Peyer's patch (tissue), 4 donors: ENCODE measurements around the gene TFDP1.

ENCODE experiments used
- POLR2A ChIP-seq, 2 donors: fragments of 450-650 bp; IDR thresholded peaks; one replicate each; pipeline ENCODE4 v1.5.1; 2017; ENCODE audit warnings: antibody characterized with exemption in 2 of 2, mild to moderate bottlenecking in 2 of 2, moderate library complexity in 2 of 2
- TF ChIP-seq, protein P1 (sequence below), 6 experiments: fragments of 450-650 bp in 4 of 6; fragments of 200-600 bp in 2 of 6; sonication (generic) in 1 of 6; IDR thresholded peaks; one replicate each; pipeline ENCODE4 v1.5.1; 2017 to 2019; ENCODE audit warnings: antibody characterized with exemption in 6 of 6, mild to moderate bottlenecking in 3 of 6, moderate library complexity in 1 of 6

DNA sequence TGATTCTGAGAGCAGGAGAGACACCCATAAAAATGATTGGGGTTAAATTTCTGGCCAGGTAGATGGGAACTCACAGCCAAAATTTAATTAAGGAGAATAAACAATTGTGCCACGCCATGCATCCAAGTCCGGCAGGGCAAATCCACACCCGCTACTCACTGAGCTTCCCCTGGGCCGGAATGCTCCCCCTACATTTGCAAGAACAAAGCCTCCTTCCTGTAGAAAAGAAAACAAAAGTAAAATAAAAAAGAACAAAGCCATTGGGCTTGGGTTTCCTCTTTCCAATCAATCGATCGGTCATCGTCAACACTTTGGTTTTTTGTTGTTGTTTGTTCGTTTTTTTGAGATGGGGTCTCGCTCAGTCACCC is 30.2 kb upstream of the TFDP1 start:
- TF ChIP-seq POLR2A (IDR thresholded peaks at IDR 0.05), result no peak
- TF ChIP-seq, protein P1, sequence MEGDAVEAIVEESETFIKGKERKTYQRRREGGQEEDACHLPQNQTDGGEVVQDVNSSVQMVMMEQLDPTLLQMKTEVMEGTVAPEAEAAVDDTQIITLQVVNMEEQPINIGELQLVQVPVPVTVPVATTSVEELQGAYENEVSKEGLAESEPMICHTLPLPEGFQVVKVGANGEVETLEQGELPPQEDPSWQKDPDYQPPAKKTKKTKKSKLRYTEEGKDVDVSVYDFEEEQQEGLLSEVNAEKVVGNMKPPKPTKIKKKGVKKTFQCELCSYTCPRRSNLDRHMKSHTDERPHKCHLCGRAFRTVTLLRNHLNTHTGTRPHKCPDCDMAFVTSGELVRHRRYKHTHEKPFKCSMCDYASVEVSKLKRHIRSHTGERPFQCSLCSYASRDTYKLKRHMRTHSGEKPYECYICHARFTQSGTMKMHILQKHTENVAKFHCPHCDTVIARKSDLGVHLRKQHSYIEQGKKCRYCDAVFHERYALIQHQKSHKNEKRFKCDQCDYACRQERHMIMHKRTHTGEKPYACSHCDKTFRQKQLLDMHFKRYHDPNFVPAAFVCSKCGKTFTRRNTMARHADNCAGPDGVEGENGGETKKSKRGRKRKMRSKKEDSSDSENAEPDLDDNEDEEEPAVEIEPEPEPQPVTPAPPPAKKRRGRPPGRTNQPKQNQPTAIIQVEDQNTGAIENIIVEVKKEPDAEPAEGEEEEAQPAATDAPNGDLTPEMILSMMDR (IDR thresholded peaks at IDR 0.05), result no peak
